GM23338 (cell line): ENCODE measurements around the gene CCDC137. TPM values are rescaled to one million over a fixed set of nuclear protein-coding genes. Genes with fewer than 3 reads are reported as not detected.
A peak's percentile ranks its signal among the peaks of the same experiment; 100 is the strongest.

ENCODE experiments used
- ATAC-seq: fragments of 200-7000 bp; cut with Tn5 transposase; 3 replicates; pipeline ENCODE4 v1.9.1; 2020
- DNase-seq: peaks from one replicate; pipeline ENCODE4 v3.0.0-alpha.2; 2015; ENCODE audit warnings: low spot score
- H2AFZ ChIP-seq: fragments of 200-600 bp; sonication (generic); 2 replicates; pipeline ENCODE4 v1.8.0; 2016; ENCODE audit warnings: antibody characterized with exemption, mild to moderate bottlenecking, moderate library complexity
- H3F3A ChIP-seq: fragments of 200-600 bp; sonication (generic); replicated peaks from 2 replicates; pipeline ENCODE4 v1.8.0; 2017; ENCODE audit warnings: antibody characterized with exemption, mixed run types, low read depth
- H3K27ac ChIP-seq: fragments of 200-600 bp; sonication (generic); 2 replicates; pipeline ENCODE4 v1.6.1; 2016; ENCODE audit warnings: low read depth
- H3K27me3 ChIP-seq: fragments of 200-600 bp; sonication (generic); 2 replicates; pipeline ENCODE4 v1.8.0; 2016; ENCODE audit warnings: mild to moderate bottlenecking, mixed run types, moderate library complexity; ENCODE audit not compliant: insufficient read depth
- H3K36me3 ChIP-seq: fragments of 200-600 bp; sonication (generic); 2 replicates; pipeline ENCODE4 v1.8.0; 2016; ENCODE audit warnings: mild to moderate bottlenecking; ENCODE audit not compliant: insufficient read depth
- H3K4me1 ChIP-seq: fragments of 200-600 bp; sonication (generic); 2 replicates; pipeline ENCODE4 v1.8.0; 2016; ENCODE audit warnings: mild to moderate bottlenecking, moderate library complexity; ENCODE audit not compliant: insufficient read depth
- H3K4me2 ChIP-seq: fragments of 200-600 bp; sonication (generic); 2 replicates; pipeline ENCODE4 v1.7.1; 2017; ENCODE audit warnings: mixed run types
- H3K4me3 ChIP-seq: fragments of 200-600 bp; sonication (generic); 2 replicates; pipeline ENCODE4 v1.6.1; 2016; ENCODE audit warnings: mixed run types
- H3K79me2 ChIP-seq: fragments of 200-600 bp; sonication (generic); replicated peaks from 2 replicates; pipeline ENCODE4 v1.8.0; 2017; ENCODE audit warnings: mild to moderate bottlenecking; ENCODE audit not compliant: insufficient read depth
- H3K9me2 ChIP-seq: fragments of 200-600 bp; sonication (generic); 2 replicates; pipeline ENCODE4 v1.8.0; 2017; ENCODE audit not compliant: insufficient read depth
- H4K20me1 ChIP-seq: fragments of 200-600 bp; sonication (generic); replicated peaks from 2 replicates; pipeline ENCODE4 v1.8.0; 2017; ENCODE audit warnings: mild to moderate bottlenecking; ENCODE audit not compliant: insufficient read depth
- H3K27ac Mint-ChIP-seq: 2 replicates; pipeline ENCODE4 v1.8.0; 2020; ENCODE audit warnings: inconsistent platforms, mild to moderate bottlenecking, moderate library complexity, mixed read lengths
- H3K27me3 Mint-ChIP-seq: 3 replicates; pipeline ENCODE4 v1.8.0; 2022; ENCODE audit warnings: low read depth, mild to moderate bottlenecking, moderate library complexity, mixed read lengths, inconsistent platforms; ENCODE audit not compliant: insufficient read depth, poor library complexity
- H3K36me3 Mint-ChIP-seq: 3 replicates; pipeline ENCODE4 v1.8.0; 2021; ENCODE audit warnings: low read depth, mild to moderate bottlenecking, inconsistent platforms, moderate library complexity, mixed read lengths
- H3K4me1 Mint-ChIP-seq: 3 replicates; pipeline ENCODE4 v1.8.0; 2020; ENCODE audit warnings: mild to moderate bottlenecking, inconsistent platforms, mixed read lengths
- H3K4me3 Mint-ChIP-seq: 3 replicates; pipeline ENCODE4 v1.8.0; 2021; ENCODE audit warnings: moderate library complexity, mild to moderate bottlenecking, inconsistent platforms, mixed read lengths
- H3K9me3 Mint-ChIP-seq: 3 replicates; pipeline ENCODE4 v1.8.0; 2020; ENCODE audit warnings: moderate library complexity, mild to moderate bottlenecking, inconsistent platforms, mixed read lengths
- CREB1 ChIP-seq: fragments of 250-450 bp; sonication (Bioruptor Pico); IDR thresholded peaks from 2 replicates; pipeline ENCODE4 v1.5.0; 2020; ENCODE audit warnings: low read depth, mild to moderate bottlenecking, moderate library complexity
- CTCF ChIP-seq, 2 experiments: fragments of 200-600 bp in 1 of 2; sonication (generic) in 1 of 2; conservative IDR thresholded peaks; 2 replicates each; pipeline versions ENCODE4 v1.5.1 to v1.6.1; 2016 to 2017; ENCODE audit warnings: antibody characterized with exemption in 2 of 2, low read depth in 2 of 2, mild to moderate bottlenecking in 2 of 2, moderate library complexity in 1 of 2
- ETS1 ChIP-seq: IDR thresholded peaks from 2 replicates; pipeline ENCODE4 v1.6.1; 2016; ENCODE audit warnings: antibody characterized with exemption
- EZH2 ChIP-seq: fragments of 200-600 bp; sonication (generic); IDR thresholded peaks from one replicate; pipeline ENCODE4 v1.8.0; 2017; ENCODE audit warnings: antibody characterized with exemption, mild to moderate bottlenecking, low read depth; ENCODE audit not compliant: unreplicated experiment
- EZH2phosphoT487 ChIP-seq: fragments of 200-600 bp; sonication (generic); IDR thresholded peaks from one replicate; pipeline ENCODE4 v1.8.1; 2018; ENCODE audit warnings: antibody characterized with exemption; ENCODE audit not compliant: unreplicated experiment
- JUNB ChIP-seq: IDR thresholded peaks from one replicate; pipeline ENCODE4 v1.6.1; 2016; ENCODE audit warnings: antibody characterized with exemption; ENCODE audit not compliant: unreplicated experiment
- NANOG ChIP-seq: IDR thresholded peaks from 2 replicates; pipeline ENCODE4 v1.6.1; 2016; ENCODE audit warnings: antibody characterized with exemption, borderline replicate concordance
- POLR2AphosphoS5 ChIP-seq: IDR thresholded peaks from 2 replicates; pipeline ENCODE4 v1.6.1; 2016; ENCODE audit warnings: antibody characterized with exemption, low read depth
- REST ChIP-seq: IDR thresholded peaks from one replicate; pipeline ENCODE4 v1.6.1; 2018; ENCODE audit warnings: antibody characterized with exemption; ENCODE audit not compliant: unreplicated experiment
- STAT1 ChIP-seq: IDR thresholded peaks from one replicate; pipeline ENCODE4 v1.6.1; 2016; ENCODE audit warnings: antibody characterized with exemption; ENCODE audit not compliant: unreplicated experiment
- long read RNA-seq: library from polyadenylated mRNA; unstranded; transcript quantifications from one replicate; pipeline ENCODE4 v2.0.0, GENCODE V29; 2020; ENCODE audit not compliant: unreplicated experiment
- polyA plus RNA-seq: library from polyadenylated mRNA; unstranded; fragments of >200 nt; fragmentation: Nextera tagmentation; extraction: Ambion mirVana; gene quantifications from 2 replicates; pipeline ENCODE4 v1.2.1, GENCODE V29; 2016
- total RNA-seq: library from RNA; depleted of rRNA; stranded (reverse); fragments of >200 nt; shearing (Covaris generic); gene quantifications from 2 replicates; pipeline ENCODE4 v1.2.3, GENCODE V29; 2014; rRNA removed
- TF ChIP-seq, protein P1 (sequence below): fragments of 250-450 bp; sonication (Bioruptor Pico); IDR thresholded peaks from 2 replicates; pipeline ENCODE4 v1.5.0; 2020; ENCODE audit warnings: mild to moderate bottlenecking, moderate library complexity

CCDC137 gene
- 22.3 and 26.1 TPM in 2 replicates for total RNA-seq
- 69.3 and 73.4 TPM in 2 replicates for polyA plus RNA-seq
- long read RNA-seq, transcript CCDC137-201 (6 exons, 2,468 nt), result major isoform, 16 of 32 reads
- long read RNA-seq, partial matches to known transcripts, result 11 of 32 reads
- long read RNA-seq, other reads (novel, unspliced or antisense), result 3 of 32 reads

DNA sequence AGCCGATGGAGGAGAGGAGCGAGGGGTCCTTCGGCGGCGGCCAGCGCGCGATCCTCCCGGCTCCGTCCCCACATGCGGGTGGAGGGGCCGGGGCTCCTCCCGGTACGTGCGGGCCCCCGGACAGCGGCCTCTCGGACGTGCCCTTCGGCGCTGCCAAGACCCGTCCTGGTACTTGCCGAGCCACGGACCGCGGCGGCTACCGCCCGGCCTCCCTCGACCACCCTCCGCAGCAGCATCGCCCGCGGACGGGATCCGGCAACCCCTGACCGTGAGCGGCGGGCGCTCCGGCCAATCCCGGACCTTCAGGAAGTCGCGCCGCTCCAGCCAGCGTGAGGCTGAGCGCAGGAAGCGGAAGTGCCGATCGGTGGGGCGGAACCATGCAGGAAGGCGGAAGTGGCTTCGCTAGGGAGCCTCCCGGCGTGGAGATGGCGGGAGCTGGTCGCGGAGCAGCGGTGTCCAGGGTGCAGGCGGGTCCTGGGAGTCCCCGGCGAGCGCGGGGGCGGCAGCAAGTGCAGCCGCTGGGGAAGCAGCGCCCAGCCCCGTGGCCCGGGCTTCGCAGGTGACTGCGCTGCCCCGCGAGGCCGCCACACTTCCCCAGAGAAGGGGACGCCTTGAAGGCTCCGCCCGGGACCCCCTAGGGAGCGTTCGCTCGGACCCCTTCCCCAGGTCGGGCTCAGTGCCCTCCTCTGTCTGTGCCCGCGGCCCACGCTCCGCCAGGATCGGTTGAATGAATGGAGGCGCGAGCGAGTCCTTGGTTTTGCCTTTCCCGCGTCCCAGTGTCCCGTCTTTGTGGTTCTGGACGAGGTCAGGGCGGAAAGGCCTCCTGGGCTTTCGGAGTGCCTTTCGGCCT, at the start of gene CCDC137, which contains the start of gene OXLD1:
Gene CCDC137, plus strand, starts transcription at position 396 of the 850 bp plus-strand sequence. Its CDS starts 30 bp downstream, at position 426.
Gene OXLD1, minus strand, starts transcription at position 264 of the 850 bp plus-strand sequence. Its CDS starts 28 bp downstream, at position 236.
- H3K9me3 Mint-ChIP-seq, result no peaks in the 10 kb centered on the region
- peaks cover 21% of the 10 kb centered on the region for H3K27me3 Mint-ChIP-seq
- Histone ChIP-seq H3K9me2 (no peaks in the 10 kb centered on the region), H3F3A (peaks cover 27% of the 10 kb centered on the region), H3K27me3 (no peaks in the 10 kb centered on the region), H3K79me2 (peaks cover 41% of the 10 kb centered on the region), H3K4me3 (peak within 1 kb of the TSS; percentile 99), H4K20me1 (peaks cover 12% of the 10 kb centered on the region), H3K4me2 (peak within 1 kb of the TSS; percentile 99), H2AFZ (0 out of 2 replicates have a peak within 1 kb of the TSS, but pooled peaks have one; percentile 56), H3K27ac (peak within 1 kb of the TSS; percentile 84), H3K4me1 (peaks cover 15% of the 10 kb centered on the region), H3K36me3 (peaks cover 17% of the 10 kb centered on the region)
- peak; percentile 99 for DNase-seq
- H3K4me1 Mint-ChIP-seq, result peaks cover 25% of the 10 kb centered on the region
- H3K4me3 Mint-ChIP-seq, result peak within 1 kb of the TSS; percentile 98
- no peak for TF ChIP-seq JUNB
- peak; percentile 67 for TF ChIP-seq CREB1 (CRISPR knock-in tag)
- TF ChIP-seq STAT1, result no peak
- no peak for TF ChIP-seq REST
- TF ChIP-seq, protein P1, sequence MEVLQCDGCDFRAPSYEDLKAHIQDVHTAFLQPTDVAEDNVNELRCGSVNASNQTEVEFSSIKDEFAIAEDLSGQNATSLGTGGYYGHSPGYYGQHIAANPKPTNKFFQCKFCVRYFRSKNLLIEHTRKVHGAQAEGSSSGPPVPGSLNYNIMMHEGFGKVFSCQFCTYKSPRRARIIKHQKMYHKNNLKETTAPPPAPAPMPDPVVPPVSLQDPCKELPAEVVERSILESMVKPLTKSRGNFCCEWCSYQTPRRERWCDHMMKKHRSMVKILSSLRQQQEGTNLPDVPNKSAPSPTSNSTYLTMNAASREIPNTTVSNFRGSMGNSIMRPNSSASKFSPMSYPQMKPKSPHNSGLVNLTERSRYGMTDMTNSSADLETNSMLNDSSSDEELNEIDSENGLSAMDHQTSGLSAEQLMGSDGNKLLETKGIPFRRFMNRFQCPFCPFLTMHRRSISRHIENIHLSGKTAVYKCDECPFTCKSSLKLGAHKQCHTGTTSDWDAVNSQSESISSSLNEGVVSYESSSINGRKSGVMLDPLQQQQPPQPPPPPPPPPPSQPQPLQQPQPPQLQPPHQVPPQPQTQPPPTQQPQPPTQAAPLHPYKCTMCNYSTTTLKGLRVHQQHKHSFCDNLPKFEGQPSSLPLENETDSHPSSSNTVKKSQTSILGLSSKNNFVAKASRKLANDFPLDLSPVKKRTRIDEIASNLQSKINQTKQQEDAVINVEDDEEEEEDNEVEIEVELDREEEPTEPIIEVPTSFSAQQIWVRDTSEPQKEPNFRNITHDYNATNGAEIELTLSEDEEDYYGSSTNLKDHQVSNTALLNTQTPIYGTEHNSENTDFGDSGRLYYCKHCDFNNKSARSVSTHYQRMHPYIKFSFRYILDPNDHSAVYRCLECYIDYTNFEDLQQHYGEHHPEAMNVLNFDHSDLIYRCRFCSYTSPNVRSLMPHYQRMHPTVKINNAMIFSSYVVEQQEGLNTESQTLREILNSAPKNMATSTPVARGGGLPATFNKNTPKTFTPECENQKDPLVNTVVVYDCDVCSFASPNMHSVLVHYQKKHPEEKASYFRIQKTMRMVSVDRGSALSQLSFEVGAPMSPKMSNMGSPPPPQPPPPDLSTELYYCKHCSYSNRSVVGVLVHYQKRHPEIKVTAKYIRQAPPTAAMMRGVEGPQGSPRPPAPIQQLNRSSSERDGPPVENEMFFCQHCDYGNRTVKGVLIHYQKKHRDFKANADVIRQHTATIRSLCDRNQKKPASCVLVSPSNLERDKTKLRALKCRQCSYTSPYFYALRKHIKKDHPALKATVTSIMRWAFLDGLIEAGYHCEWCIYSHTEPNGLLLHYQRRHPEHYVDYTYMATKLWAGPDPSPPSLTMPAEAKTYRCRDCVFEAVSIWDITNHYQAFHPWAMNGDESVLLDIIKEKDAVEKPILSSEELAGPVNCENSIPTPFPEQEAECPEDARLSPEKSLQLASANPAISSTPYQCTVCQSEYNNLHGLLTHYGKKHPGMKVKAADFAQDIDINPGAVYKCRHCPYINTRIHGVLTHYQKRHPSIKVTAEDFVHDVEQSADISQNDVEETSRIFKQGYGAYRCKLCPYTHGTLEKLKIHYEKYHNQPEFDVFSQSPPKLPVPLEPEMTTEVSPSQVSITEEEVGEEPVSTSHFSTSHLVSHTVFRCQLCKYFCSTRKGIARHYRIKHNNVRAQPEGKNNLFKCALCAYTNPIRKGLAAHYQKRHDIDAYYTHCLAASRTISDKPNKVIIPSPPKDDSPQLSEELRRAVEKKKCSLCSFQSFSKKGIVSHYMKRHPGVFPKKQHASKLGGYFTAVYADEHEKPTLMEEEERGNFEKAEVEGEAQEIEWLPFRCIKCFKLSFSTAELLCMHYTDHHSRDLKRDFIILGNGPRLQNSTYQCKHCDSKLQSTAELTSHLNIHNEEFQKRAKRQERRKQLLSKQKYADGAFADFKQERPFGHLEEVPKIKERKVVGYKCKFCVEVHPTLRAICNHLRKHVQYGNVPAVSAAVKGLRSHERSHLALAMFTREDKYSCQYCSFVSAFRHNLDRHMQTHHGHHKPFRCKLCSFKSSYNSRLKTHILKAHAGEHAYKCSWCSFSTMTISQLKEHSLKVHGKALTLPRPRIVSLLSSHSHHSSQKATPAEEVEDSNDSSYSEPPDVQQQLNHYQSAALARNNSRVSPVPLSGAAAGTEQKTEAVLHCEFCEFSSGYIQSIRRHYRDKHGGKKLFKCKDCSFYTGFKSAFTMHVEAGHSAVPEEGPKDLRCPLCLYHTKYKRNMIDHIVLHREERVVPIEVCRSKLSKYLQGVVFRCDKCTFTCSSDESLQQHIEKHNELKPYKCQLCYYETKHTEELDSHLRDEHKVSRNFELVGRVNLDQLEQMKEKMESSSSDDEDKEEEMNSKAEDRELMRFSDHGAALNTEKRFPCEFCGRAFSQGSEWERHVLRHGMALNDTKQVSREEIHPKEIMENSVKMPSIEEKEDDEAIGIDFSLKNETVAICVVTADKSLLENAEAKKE (CRISPR knock-in tag), result no peak
- TF ChIP-seq CTCF (conservative IDR thresholded peaks at IDR 0.05; ENCODE audit: low read depth in 2 of 2), result no peak
- no peak for TF ChIP-seq NANOG
- TF ChIP-seq POLR2AphosphoS5, result peak; percentile 98
- TF ChIP-seq EZH2, result no peak
- peak; percentile 87 for TF ChIP-seq ETS1
- no peak for TF ChIP-seq EZH2phosphoT487
- H3K36me3 Mint-ChIP-seq, result peaks cover 62% of the 10 kb centered on the region
- ATAC-seq, result peak; percentile 94
- peak within 1 kb of the TSS; percentile 95 for H3K27ac Mint-ChIP-seq
